Liver (tissue), 3 donors: ENCODE results near the gene TMEM242.

Experiments used
- ATF3 ChIP-seq: IDR thresholded peaks from 2 replicates; pipeline ENCODE4 v1.6.1; 2016; ENCODE audit warnings: antibody characterized with exemption
- CTCF ChIP-seq: fragments of 150-350 bp; IDR thresholded peaks from 2 replicates; pipeline ENCODE4 v1.5.1; 2017; ENCODE audit warnings: improper control_type of control experiment, low read depth, low read length; ENCODE audit not compliant: missing input control
- GABPA ChIP-seq, 2 donors: IDR thresholded peaks in 1 of 2; conservative IDR thresholded peaks in 1 of 2; 2 replicates each; pipeline ENCODE4 v1.6.1; 2016; ENCODE audit warnings: antibody characterized with exemption in 2 of 2, mild to moderate bottlenecking in 1 of 2, moderate library complexity in 1 of 2
- HNF4G ChIP-seq: IDR thresholded peaks from 2 replicates; pipeline ENCODE4 v1.6.1; 2016; ENCODE audit warnings: antibody characterized with exemption
- JUND ChIP-seq, 2 donors: IDR thresholded peaks; 2 replicates each; pipeline ENCODE4 v1.6.1; 2016; ENCODE audit warnings: antibody characterized with exemption in 2 of 2
- MAX ChIP-seq: IDR thresholded peaks from 2 replicates; pipeline ENCODE4 v1.6.1; 2016; ENCODE audit warnings: antibody characterized with exemption
- RAD21 ChIP-seq, 2 donors: IDR thresholded peaks; 2 replicates each; pipeline ENCODE4 v1.6.1; 2016; ENCODE audit warnings: antibody characterized with exemption in 2 of 2, mild to moderate bottlenecking in 2 of 2
- REST ChIP-seq: IDR thresholded peaks from 2 replicates; pipeline ENCODE4 v1.6.1; 2016; ENCODE audit warnings: antibody characterized with exemption, mild to moderate bottlenecking
- SP1 ChIP-seq: IDR thresholded peaks from 2 replicates; pipeline ENCODE4 v1.6.1; 2018; ENCODE audit warnings: antibody characterized with exemption, mild to moderate bottlenecking
- TAF1 ChIP-seq: conservative IDR thresholded peaks from 2 replicates; pipeline ENCODE4 v1.6.1; 2016; ENCODE audit warnings: antibody characterized with exemption, mild to moderate bottlenecking
- YY1 ChIP-seq: IDR thresholded peaks from 2 replicates; pipeline ENCODE4 v1.6.1; 2016; ENCODE audit warnings: antibody characterized with exemption, mild to moderate bottlenecking
- ZBTB33 ChIP-seq: IDR thresholded peaks from 2 replicates; pipeline ENCODE4 v1.6.1; 2016; ENCODE audit warnings: antibody characterized with exemption
- donor health status: healthy.
- donor health status: healthy.

- TF ChIP-seq TAF1 (no peak), CTCF (no peak), REST (no peak), MAX (no peak), JUND (IDR thresholded peaks at IDR 0.05) (no peak), YY1 (no peak), HNF4G (no peak), SP1 (no peak), RAD21 (IDR thresholded peaks at IDR 0.05) (no peak), ATF3 (no peak), GABPA (IDR thresholded peaks at IDR 0.05 in 1 of 2, conservative IDR thresholded peaks at IDR 0.05 in 1 of 2) (no peak), ZBTB33 (no peak)
Measured at GRCh38 chr6:157242791-157243190, 80.5 kb downstream of the TMEM242 start.
